Measurements from ENCODE around the gene GPATCH4.
"Not testable (repeated sequence)": the region's sequence is repeated elsewhere in the genome, so short reads cannot be mapped to it uniquely, and the experiment has no call there.

Gene GPATCH4

DNA sequence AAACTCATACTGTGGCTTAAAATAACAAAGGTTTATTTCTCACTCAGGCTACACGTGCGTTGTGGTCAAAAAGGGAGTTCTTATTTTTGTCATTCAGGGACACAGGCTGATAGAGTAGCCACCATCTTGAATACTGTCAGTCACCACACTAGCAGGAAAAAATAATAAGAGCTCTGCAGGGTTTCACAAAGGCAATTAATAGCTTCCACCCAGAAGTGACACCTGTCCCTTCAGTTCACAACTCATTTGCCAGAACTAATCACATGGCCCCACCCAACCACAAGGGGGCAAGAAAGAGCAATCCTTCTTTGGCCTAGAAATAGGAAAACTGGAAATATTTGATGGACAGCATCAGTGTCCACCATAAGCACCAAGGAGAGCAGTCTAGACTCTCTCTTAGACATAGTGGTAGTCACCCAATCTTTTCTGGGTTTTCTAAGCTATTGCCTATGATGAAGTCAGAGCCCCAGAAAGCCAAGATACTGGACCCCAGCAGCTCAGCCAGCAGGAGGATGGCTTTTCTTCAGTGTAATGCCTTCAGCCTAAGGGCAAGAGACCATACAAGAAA lies 26.1 kb upstream of the GPATCH4 start:
- DNase-seq (ENCODE audit: low read depth, low spot score), result no peak

DNA sequence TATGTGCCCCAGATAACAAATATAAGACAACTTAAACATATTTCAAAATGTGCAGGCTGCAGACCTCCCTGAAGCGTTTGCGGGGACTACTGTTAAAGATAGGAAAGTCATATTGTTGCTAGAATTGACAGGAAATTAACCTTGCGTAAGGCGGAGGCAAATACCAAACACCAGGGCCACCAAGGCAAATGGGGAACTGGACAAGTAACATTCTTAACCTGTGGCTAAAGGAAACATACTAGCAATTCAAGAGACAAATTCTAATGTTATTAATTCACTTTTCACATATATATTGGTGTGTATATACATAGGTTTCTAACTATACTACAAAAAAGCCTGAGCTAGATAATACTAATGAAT lies 24.8 kb upstream of the GPATCH4 start:
- no peak for DNase-seq (ENCODE audit: low read depth, low spot score)

DNA sequence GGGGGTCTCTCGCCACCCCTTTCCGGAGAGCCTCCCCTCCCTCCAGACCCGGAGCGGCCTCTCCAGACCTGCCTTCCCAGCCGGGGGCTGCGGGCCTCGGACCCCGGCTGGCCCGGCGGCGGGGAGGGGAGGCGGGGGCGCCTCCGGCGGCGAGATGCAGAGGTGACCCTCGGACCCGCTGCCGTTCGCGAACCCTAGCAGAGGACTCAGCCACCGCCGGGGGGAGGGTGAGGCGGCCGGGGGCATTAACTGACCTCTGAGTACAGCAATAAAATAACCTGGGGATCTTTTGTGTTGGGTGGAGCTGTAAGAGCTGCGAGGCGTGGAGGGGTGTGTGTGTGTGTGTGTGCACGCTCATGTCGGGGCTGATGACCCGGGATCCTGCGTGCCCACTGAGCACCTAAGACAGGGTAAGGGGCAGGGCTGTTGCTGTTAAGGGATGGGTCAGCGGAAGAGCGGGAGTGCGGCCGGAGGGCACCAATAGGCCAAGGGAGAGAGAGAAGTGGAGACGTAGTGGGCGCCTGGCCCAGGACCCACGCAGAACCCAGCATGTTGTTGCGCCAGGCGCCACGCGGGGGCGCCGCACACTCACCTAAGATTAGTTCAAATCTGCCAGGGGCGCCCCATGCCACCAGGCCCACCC lies 24.3 kb upstream of the GPATCH4 start:
- DNase-seq (ENCODE audit: low read depth, low spot score), result no peak

DNA sequence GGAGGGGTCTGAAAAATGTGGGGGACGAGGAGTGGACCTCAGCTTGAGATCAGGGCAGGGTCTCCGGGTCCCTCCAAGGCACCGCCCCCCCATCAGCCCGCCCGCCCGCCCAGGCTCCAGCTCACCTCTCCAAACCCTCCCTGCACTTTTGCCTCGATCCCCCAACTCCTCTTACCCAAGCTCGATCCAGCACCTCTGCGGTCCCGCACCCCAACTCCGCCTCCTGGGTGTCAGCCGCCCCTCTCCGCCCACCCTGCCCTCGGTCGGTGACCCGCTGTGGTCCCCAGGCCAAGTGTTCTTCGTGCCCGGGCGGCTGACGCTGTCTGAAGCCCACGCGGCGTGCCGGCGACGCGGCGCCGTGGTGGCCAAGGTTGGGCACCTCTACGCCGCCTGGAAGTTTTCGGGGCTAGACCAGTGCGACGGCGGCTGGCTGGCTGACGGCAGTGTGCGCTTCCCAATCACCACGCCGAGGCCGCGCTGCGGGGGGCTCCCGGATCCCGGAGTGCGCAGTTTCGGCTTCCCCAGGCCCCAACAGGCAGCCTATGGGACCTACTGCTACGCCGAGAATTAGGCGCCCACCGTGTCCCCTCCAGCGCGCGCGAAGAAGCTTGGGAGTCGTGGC lies 23.6 kb upstream of the GPATCH4 start:
- no peak for DNase-seq (ENCODE audit: low read depth, low spot score)

DNA sequence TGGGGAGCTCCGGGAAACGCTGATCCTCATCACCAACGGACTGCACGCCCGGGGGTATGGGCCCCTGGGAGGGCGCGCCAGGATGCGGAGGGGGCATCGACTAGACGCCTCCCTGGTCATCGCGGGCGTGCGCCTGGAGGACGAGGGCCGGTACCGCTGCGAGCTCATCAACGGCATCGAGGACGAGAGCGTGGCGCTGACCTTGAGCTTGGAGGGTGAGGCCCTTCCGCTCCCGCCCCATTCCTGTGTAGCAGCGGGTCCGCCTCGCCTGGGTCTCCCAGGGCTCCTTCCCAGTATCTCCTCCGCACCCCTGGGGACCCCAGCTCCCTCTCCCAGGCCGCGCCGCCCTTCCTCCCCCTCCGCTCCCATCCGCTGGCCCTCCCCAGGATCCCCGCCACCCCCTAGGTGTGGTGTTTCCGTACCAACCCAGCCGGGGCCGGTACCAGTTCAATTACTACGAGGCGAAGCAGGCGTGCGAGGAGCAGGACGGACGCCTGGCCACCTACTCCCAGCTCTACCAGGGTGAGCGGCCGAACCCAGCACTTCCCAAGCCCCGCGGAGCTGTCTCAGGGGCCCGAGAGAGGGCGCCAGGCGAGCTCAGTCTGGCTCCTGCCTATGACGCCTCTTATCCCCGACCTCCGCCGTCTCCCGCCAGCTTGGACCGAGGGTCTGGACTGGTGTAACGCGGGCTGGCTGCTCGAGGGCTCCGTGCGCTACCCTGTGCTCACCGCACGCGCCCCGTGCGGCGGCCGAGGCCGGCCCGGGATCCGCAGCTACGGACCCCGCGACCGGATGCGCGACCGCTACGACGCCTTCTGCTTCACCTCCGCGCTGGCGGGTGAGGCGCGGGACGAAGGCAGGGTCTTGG lies 22.9 kb upstream of the GPATCH4 start:
- no peak for DNase-seq (ENCODE audit: low read depth, low spot score)

DNA sequence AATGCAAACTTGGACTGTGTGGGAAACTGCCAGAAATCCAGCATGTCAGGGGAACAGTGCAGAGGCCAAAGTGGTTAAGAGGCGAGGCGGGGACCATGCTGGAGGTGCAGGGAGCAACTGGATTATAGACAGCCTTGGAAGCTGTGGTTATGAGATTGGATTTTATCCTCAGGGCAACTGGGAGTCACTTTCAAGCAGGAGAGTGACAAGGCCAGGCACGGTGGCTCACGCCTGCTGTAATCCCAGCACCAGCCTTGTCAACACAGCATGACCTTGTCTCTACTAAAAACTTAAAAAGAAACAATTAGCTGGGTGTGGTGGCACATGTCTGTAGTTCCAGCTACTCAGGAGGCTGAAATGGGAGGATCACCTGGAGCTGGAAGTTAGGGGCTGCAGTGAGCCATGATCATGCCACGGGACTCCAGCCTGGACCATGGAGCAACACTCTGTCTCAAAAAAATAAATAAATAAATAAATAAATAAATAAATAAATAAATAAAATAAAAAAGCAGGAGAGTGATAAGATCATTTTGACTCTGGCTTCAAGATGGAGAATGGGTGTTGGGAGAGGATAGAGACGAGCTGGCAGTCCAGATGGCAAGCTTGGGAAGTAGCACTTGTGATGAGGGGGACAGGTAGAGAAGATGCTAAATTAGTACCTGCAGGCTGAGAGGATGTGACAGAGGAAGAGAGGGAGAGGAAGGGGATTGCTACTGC lies 21.5 kb upstream of the GPATCH4 start:
- DNase-seq (ENCODE audit: low read depth, low spot score), result no peak

DNA sequence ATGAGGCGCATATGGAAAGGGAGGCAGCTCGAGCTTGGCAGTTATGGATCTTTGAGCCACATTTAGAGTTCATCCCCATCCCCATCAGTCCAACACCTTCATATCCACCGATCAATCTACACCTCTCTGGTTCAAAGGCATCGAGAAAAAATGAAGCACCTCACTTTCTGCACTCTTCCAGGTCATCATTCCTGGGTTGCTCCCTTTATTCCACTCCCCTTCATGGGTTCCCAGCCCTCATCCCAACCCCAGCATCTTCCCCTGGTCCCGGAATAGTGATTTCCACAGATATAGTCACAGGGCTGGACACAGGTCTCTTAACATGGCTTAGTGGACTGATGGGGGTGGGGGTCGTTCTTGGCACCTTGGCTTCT lies 18.3 kb upstream of the GPATCH4 start:
- no peak for DNase-seq (ENCODE audit: low read depth, low spot score)

DNA sequence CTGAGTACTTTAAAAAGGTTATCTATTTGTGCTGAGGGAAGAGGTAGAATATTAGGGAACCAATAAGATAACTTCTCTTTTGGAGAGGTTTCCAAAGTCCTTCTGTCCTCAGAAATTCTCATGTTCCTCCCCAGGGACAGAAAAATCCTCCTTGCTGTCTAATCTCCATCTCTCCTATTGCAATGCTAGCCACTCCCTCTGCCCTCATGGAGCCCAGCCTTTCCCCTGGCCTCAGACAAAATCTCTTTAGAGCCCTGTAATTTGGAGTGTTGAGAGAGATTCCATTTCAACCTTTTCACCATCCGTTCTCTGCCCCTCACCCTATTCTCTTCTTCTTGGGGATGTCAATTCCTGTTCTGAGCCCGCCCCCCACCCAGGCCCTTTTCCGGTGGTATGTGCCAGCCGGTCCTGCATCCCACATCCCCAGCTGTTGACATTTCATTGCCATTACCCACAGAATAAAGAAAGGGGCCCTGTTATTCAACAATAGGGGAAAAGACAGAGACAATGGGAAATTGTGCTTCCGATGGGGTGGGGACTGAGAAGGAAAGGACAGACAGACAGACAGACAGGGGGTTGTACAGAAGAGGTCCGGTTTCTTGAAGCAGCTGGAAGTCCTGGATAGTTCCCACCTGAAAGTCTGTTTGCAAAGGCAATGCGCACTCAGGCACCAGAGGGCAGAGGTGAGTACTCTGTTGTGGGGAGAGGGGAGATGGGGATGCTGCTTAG lies 17.7 kb upstream of the GPATCH4 start, which contains the start of gene HAPLN2:
Gene HAPLN2 (plus strand): TSS at position 563 of the 729 bp plus-strand sequence. CDS start 4,076 bp downstream, outside the sequence.
- DNase-seq (ENCODE audit: low read depth, low spot score), result no peak

DNA sequence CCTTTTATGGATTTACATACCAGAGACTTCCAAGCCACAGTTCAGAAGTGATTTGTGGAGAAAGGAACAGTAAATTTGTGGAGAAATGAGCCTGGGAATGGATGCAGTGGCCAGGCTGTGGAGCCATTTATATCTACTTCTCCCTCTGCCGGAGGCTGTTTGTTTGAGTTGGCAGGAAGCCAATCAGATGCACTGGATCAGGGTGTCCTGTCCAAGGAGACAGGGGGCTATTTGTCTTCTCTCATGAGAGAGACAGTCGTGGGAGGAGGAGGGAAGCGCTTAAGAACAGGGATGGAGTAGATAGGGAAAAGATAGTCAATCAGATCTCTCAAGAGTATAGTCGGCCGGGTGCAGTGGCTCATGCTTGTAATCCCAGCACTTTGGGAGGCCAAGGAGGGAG lies 15.2 kb upstream of the GPATCH4 start:
- no peak for DNase-seq (ENCODE audit: low read depth, low spot score)

DNA sequence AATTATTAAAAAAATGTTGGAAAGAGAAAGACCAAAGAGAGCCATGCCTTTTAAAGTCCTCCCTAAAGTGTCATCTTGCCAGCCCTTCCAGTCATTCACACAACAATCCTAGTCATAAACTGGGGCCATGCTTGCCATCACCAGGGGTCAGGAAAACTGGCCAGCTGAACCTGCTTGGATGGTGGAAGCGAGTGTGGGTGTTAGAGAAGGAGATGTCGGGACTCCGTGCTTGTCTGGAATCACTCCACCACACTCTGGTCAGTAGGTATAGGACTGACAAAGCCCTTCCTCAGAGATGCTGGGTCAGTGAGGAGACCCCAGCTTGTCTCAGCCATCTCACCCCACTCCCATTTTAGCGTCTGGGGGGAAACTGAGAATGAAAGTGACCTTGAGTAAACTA lies 14.7 kb upstream of the GPATCH4 start:
- no peak for DNase-seq (ENCODE audit: low read depth, low spot score)

DNA sequence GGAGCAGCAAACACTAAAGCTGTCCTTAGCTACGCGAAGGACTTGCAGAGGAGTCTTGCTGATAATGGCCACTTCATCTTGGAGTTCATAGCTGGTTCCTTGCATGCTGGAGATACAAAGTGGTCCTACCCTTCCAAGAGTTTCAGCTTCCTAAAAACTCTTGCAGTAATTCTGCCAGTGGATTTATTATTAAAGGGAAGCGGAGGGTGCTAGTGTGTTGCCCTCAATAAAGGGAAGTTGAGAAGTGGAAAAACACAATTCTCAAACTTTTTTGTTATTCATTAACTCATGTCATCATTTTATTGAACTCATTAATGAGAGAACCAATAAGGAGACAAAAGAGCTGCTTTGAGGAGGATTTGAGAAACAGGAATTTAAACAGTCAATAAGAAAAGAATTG lies 11.4 kb upstream of the GPATCH4 start:
- no peak for DNase-seq (ENCODE audit: low read depth, low spot score)

DNA sequence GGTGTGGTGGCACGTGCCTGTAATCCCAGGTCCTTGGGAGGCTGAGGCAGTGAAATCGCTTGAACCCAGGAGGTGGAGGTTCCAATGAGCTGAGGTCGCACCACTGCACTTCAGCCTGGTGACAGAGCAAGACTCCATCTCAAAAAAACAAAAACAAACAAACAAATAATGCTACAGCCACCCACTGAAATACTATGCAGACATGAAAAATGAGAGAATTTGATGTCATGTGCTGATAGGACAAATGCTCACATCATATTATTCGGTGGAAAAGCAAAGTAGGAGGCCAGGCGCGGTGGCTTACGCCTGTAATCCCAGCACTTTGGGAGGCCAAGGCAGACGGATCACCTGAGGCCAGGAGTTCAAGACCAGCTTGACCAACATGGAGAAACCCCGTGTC lies 8.8 kb upstream of the GPATCH4 start:
- DNase-seq (ENCODE audit: low read depth, low spot score), result not testable (repeated sequence)

DNA sequence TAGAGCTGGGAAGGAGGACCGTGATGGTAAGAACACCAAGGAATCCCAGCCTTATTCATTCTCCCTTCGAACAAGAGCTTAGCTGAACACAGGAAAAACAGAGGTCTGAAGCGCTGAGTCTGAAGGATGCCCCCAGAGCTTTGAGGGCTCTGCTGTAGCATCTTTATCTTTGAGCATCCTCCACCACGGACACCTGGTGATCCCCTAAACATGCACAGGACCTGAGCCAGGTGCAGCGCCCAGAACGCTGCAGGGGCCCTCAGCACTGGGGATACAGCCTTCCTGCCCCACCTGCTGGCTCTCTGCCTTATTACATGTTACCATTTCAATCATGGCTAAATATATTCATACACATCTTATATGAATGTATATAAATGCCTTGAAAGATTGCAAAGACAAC lies 7.7 kb upstream of the GPATCH4 start:
- DNase-seq (ENCODE audit: low read depth, low spot score), result no peak

DNA sequence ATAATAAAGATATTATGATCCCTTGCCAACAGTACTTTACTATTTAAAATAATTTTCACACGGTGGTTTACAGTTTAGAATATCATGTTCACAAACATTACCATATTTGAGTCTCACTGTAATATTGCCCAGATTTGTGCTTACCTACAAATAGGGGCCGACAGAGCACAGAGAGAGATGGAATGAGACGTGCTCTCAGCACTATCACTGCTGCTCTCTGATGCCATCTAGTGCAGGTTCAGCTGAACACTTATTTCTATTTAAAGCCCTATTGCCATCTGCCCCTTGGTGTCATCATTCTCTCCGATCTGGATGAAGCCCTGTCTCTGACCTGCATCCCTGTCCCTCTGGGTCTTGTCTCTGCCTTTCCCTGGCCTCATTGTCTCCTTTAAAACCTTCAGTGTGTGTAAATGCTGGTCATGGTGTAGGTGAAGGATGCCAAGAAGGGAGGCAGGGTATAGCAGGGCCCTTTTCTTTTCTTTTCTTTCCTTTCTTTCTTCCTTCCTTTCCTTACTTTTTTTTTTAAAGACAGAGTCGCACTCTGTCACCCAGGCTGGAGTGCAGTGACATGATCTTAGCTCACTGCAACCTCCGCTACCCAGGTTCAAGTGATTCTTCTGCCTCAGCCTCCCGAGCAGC lies 6.9 kb upstream of the GPATCH4 start:
- no peak for DNase-seq (ENCODE audit: low read depth, low spot score)

DNA sequence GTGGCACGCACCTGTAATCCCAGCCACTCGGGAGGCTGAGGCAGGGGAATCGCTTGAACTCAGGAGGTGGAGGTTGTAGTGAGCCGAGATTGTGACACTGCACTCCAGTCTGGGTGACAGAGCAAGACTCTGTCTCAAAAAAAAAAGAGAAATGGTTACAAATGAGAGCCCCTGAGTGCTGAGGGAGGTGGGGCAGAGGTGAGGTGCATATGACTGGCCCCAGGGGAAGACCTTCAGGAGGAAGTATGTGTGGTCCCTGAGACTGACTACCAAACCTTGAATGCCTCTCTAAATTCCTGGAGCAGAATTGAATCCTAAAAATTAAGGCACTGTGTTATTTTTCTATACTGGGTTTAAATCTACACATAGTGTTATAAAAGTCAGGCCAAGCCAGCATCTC lies 6.1 kb upstream of the GPATCH4 start:
- not testable (repeated sequence) for DNase-seq (ENCODE audit: low read depth, low spot score)

DNA sequence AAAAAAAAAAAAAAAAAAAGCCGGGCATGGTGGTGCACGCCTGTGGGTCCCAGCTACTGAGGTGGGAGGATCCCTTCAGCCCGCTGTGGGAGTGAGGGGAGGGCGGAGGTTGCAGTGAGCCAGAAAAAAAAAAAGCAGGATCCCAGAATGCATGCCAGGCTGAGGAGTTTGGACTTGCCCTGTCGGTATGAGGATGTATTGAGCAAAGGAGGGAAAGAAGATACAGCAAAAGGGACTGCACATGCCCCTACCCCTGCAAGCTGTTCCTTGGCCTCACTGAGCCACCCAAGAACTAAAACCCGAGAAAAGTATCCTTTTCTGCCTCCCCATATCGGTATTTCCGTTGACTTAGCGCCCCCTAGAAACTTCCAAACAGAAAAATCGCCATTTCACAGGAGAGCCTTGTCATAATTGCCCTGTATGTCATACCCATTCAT lies 1.3 kb upstream of the GPATCH4 start:
- DNase-seq (ENCODE audit: low read depth, low spot score), result no peak

DNA sequence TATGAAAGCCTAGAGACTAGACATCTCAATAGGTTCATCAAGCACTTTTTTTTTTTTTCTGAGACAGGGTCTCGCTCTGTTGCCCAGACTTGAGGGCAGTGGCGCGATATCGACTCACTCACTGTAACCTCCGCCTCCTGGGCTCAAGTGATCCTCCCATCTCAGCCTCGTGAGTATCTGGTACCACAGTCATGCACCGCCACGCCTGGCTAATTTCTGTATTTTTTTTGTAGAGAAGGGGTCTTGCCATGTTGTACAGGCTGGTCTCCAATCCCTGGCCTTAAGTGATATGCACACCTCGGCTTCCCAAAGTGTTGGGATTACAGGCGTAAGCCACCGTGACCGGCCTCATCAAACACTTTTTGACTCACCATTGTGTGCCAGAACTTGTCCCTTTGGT lies 613 bp upstream of the GPATCH4 start:
- no peak for DNase-seq (ENCODE audit: low read depth, low spot score)

DNA sequence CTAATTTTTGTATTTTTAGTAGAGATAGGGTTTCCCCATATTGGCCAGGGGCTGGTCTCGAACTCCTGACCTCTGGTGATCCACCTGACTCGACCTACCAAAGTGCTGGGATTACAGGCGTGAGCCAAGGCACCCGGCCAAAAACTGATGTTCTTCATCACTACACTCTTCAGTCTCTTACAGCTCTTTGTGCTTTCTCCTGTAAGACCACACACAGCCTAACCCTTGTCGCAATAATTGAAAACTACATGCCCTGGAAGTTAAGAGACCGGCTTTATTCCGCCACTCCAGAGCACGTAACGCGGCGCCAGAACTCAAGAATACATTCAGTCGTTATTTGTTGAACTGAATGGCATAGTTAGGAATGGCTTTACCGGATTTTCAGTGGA lies 552 bp downstream of the GPATCH4 start:
- DNase-seq (ENCODE audit: low read depth, low spot score), result no peak

DNA sequence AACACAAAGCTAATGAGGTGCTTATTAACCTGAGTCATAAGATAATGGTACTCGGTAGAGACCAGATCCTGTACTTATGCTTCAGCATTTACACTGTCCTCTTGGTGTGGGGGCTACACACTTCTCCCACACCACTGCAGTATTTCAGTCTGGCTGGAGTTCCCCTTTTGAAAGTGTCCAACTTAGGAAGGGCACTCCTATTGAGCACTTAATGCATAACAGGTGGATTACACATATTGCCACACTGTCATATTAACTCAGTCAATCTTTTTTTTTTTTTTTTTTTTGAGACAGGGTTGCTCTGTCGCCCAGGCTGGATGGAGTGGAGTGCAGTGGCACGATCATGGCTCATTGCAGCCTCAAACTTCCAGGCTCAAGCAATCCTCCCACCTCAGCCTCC lies 1.5 kb downstream of the GPATCH4 start:
- no peak for DNase-seq (ENCODE audit: low read depth, low spot score)

DNA sequence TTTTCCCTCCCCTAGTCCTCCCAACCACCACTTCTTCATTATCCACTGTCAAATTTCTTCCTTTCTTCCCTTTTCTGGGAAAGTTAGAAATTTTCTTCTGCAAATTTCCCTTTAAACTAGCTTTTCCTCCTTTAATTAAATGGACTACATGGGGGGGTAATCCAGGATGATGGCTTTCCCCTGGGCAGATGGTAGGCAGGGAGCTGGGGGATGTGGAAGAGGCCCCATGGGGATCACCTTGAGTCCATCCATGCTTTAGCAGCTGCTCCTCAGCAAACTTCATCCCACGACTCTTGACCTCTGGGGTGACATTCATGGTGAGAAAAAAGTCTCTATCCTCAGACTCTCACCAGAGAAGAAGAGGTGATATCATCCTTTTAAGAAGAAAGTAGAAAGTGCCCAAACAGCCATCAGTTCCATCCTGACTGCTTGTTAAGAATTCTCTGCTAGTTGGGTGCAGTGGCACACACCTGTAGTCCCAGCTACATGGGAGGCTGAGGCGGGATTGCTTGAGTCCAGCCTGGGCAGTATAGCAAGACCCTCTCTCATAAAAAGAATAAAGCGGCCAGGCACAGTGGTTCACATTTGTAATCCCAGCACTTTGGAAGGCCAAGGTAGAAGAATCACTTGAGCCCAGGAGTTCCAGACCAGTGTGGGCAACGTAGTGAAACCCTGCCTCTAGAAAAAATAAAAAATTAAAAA lies 2.4 kb downstream of the GPATCH4 start:
- no peak for DNase-seq (ENCODE audit: low read depth, low spot score)

All from iPS DF 19.7 (cell line).